PC-9 (cell line): ENCODE measurements around the gene CTNND1. TPM values are rescaled to one million over a fixed set of nuclear protein-coding genes. Genes with fewer than 3 reads are reported as not detected.

Experiments used
- BruUV-seq: library from RNA; stranded (reverse); fragments of 400-500 nt; replicated peaks from 2 replicates; lab custom pipeline; 2021; lab: Mats Ljungman, UMichigan
- CTCF ChIA-PET: fragments of 300-600 bp; sonication (Branson Sonifier 250); formaldehyde crosslinking; loops from one replicate; lab custom pipeline; 2022; ENCODE audit warnings: antibody characterized with exemption; lab: Charles Lee
- POLR2A ChIA-PET: fragments of 300-600 bp; sonication (Branson Sonifier 250); formaldehyde crosslinking; loops from one replicate; lab custom pipeline; 2022; ENCODE audit warnings: antibody characterized with exemption; ENCODE audit not compliant: unreplicated experiment; lab: Charles Lee
- DNase-seq, 2 experiments: peaks; one replicate each; pipeline versions ENCODE4 v3.0.0 to v3.0.0-alpha.2; 2015 to 2022; ENCODE audit warnings: mixed read lengths in 1 of 2
- H2AFZ ChIP-seq: fragments of 200-600 bp; sonication (generic); 2 replicates; pipeline ENCODE4 v1.8.1; 2017; ENCODE audit warnings: antibody characterized with exemption
- H3F3A ChIP-seq: fragments of 200-600 bp; sonication (generic); 2 replicates; pipeline ENCODE4 v1.8.1; 2017; ENCODE audit warnings: antibody characterized with exemption, mild to moderate bottlenecking, low read depth; ENCODE audit not compliant: insufficient read depth
- H3K27ac ChIP-seq: fragments of 200-600 bp; sonication (generic); 2 replicates; pipeline ENCODE4 v1.6.1; 2016; ENCODE audit warnings: mixed run types
- H3K27me3 ChIP-seq: fragments of 200-600 bp; sonication (generic); 2 replicates; pipeline ENCODE4 v1.6.1; 2016; ENCODE audit warnings: low read depth, mixed run types; ENCODE audit not compliant: insufficient read depth
- H3K36me3 ChIP-seq: fragments of 200-600 bp; sonication (generic); 2 replicates; pipeline ENCODE4 v1.6.1; 2016; ENCODE audit warnings: low read depth, mixed run types
- H3K4me1 ChIP-seq: fragments of 200-600 bp; sonication (generic); replicated peaks from 2 replicates; pipeline ENCODE4 v1.6.1; 2016; ENCODE audit warnings: mixed run types; ENCODE audit not compliant: insufficient read depth
- H3K4me2 ChIP-seq: fragments of 200-600 bp; sonication (generic); 2 replicates; pipeline ENCODE4 v1.6.1; 2017; ENCODE audit warnings: mixed run types
- H3K4me3 ChIP-seq: fragments of 200-600 bp; sonication (generic); 2 replicates; pipeline ENCODE4 v1.6.1; 2016; ENCODE audit warnings: mixed run types
- H3K79me2 ChIP-seq: fragments of 200-600 bp; sonication (generic); 2 replicates; pipeline ENCODE4 v1.6.1; 2017; ENCODE audit warnings: low read depth, mixed run types
- H3K9me2 ChIP-seq: fragments of 200-600 bp; sonication (generic); 2 replicates; pipeline ENCODE4 v1.8.1; 2017; ENCODE audit warnings: mild to moderate bottlenecking; ENCODE audit not compliant: insufficient read depth
- H3K9me3 ChIP-seq: fragments of 200-600 bp; sonication (generic); 2 replicates; pipeline ENCODE4 v1.8.1; 2016; ENCODE audit warnings: low read depth; ENCODE audit not compliant: insufficient read depth
- H4K20me1 ChIP-seq: fragments of 200-600 bp; sonication (generic); 2 replicates; pipeline ENCODE4 v1.8.1; 2017; ENCODE audit not compliant: insufficient read depth
- EZH2 ChIP-seq: fragments of 200-600 bp; sonication (generic); IDR thresholded peaks from 2 replicates; pipeline ENCODE4 v1.8.0; 2017; ENCODE audit warnings: antibody characterized with exemption, low read depth
- intact Hi-C: fragments of 100-400 bp; cut with micrococcal nuclease; formaldehyde crosslinking; loops from one replicate; pipeline ENCODE4 v1.10.0; 2022; ENCODE audit not compliant: unreplicated experiment
- total RNA-seq: library from RNA; stranded (reverse); gene quantifications from 2 replicates; pipeline ENCODE4 v1.2.3, GENCODE V29; 2021
- TF ChIP-seq, protein P1 (sequence below): fragments of 200-600 bp; sonication (generic); conservative IDR thresholded peaks from 2 replicates; pipeline ENCODE4 v1.6.1; 2017; ENCODE audit warnings: mixed run types, antibody characterized with exemption, mild to moderate bottlenecking, moderate library complexity

The CTNND1 gene
- total RNA-seq, 1 experiment from 2014 or later, result 340 TPM

DNA sequence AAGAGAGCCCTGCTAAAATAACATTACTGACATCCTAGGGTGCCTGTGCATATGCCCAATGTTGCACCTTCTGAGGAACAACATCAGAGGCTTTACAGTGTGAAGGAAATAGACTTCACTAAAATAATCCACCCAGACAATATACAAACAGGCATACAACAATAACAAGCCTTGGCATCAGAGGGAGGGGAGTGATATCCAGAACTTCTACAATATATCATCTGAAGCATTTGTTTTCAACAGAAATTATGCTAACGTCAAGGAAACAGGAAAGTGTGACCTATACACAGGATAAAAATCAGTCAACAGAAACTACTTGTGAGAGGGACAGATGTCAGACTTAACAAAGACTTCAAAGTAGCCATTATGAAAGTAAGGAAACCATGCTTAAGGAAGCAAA lies 81.3 kb downstream of the CTNND1 start:
- CTCF ChIA-PET, result no interaction called here
- Histone ChIP-seq H2AFZ (no peak overlapping the region), H3K27ac (no peak overlapping the region), H3K79me2 (no peaks in the 10 kb centered on the region), H3K4me1 (no peaks in the 10 kb centered on the region), H3K36me3 (no peaks in the 10 kb centered on the region), H4K20me1 (no peaks in the 10 kb centered on the region), H3K27me3 (0 out of 2 replicates have a peak, but pooled peaks cover 13% of the 10 kb centered on the region), H3K9me3 (no peaks in the 10 kb centered on the region), H3K4me2 (no peak overlapping the region), H3K4me3 (no peak overlapping the region), H3K9me2 (no peaks in the 10 kb centered on the region), H3F3A (no peaks in the 10 kb centered on the region)
- TF ChIP-seq EZH2, result no peak
- TF ChIP-seq, protein P1, sequence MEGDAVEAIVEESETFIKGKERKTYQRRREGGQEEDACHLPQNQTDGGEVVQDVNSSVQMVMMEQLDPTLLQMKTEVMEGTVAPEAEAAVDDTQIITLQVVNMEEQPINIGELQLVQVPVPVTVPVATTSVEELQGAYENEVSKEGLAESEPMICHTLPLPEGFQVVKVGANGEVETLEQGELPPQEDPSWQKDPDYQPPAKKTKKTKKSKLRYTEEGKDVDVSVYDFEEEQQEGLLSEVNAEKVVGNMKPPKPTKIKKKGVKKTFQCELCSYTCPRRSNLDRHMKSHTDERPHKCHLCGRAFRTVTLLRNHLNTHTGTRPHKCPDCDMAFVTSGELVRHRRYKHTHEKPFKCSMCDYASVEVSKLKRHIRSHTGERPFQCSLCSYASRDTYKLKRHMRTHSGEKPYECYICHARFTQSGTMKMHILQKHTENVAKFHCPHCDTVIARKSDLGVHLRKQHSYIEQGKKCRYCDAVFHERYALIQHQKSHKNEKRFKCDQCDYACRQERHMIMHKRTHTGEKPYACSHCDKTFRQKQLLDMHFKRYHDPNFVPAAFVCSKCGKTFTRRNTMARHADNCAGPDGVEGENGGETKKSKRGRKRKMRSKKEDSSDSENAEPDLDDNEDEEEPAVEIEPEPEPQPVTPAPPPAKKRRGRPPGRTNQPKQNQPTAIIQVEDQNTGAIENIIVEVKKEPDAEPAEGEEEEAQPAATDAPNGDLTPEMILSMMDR, result no peak
- POLR2A ChIA-PET, result no interaction called here
- no peak for DNase-seq
- intact Hi-C loops, result no loop called here
- BruUV-seq, result no TSS peak

DNA sequence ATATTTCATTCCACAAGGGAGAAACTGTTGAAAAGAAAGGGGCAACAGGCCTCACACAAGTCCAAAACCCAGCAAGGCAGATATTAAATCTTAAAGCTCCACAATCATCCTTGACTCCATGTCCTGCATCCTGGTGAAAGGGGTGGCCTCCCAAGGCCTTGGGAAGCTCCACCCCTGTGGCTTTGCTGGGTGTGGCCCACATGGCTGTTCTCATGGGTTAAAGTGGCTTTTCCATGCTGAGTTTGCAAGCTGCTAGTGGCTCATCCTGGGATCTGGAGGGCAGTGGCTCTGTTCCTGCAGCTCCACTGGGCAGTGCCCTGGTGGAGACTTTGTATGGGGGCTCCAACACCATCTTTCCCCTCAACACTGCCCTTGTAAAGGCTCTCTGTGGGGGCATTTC lies 106.4 kb downstream of the CTNND1 start:
- ChIA-PET POLR2A (no interaction called here), CTCF (no interaction called here)
- no peaks in the 10 kb centered on the region for H3K9me3 ChIP-seq
- TF ChIP-seq, protein P1, result no peak
- no peak for TF ChIP-seq EZH2
- no peaks in the 10 kb centered on the region for H3K36me3 ChIP-seq
- H3K27me3 ChIP-seq, result peaks cover 20% of the 10 kb centered on the region; the same call in 1 of the 2 replicates
- no peaks in the 10 kb centered on the region for H4K20me1 ChIP-seq
- H2AFZ ChIP-seq, result no peak overlapping the region
- no peaks in the 10 kb centered on the region for H3K9me2 ChIP-seq
- H3K79me2 ChIP-seq, result no peaks in the 10 kb centered on the region
- BruUV-seq, result no TSS peak
- no peak for DNase-seq
- intact Hi-C loops, result no loop called here
- no peak overlapping the region for H3K27ac ChIP-seq
- no peaks in the 10 kb centered on the region for H3F3A ChIP-seq
- H3K4me2 ChIP-seq, result no peak overlapping the region
- H3K4me3 ChIP-seq, result no peak overlapping the region
- no peaks in the 10 kb centered on the region for H3K4me1 ChIP-seq

DNA sequence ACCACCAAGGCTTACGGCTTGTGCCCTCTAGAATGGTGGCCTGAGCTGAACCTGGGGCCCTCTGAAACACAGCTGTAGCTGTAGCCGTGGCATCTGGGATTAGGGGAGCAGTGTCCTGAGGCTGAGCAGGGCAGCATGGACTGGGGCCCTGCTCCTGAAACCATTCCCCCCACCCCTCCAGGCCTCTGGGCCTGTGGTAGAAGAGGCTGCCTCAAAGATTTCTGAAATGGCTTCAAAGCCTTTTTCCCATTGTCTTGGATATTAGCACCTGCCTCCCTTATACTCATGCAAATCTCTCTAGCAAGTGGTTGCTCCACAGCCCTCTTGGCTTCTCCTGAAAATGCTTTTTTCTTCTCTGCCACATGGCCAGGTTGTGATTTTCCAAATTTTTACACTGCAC lies 106.9 kb downstream of the CTNND1 start:
- no peaks in the 10 kb centered on the region for H3K4me1 ChIP-seq
- no TSS peak for BruUV-seq
- H3F3A ChIP-seq, result no peaks in the 10 kb centered on the region
- no peaks in the 10 kb centered on the region for H3K9me2 ChIP-seq
- POLR2A ChIA-PET, result no interaction called here
- intact Hi-C loops, result no loop called here
- no peak overlapping the region for H3K27ac ChIP-seq
- H3K4me2 ChIP-seq, result no peak overlapping the region
- DNase-seq, result no peak
- CTCF ChIA-PET, result no interaction called here
- no peaks in the 10 kb centered on the region for H4K20me1 ChIP-seq
- TF ChIP-seq EZH2, result no peak
- TF ChIP-seq, protein P1, result no peak
- no peaks in the 10 kb centered on the region for H3K36me3 ChIP-seq
- peaks cover 24% of the 10 kb centered on the region; the same call in 1 of the 2 replicates for H3K27me3 ChIP-seq
- no peaks in the 10 kb centered on the region for H3K9me3 ChIP-seq
- H2AFZ ChIP-seq, result no peak overlapping the region
- H3K79me2 ChIP-seq, result no peaks in the 10 kb centered on the region
- H3K4me3 ChIP-seq, result no peak overlapping the region

Other genes starting within 250 kb of the CTNND1 start
- 3.2 and 4.0 TPM in 2 replicates for gene SLC43A1, start 246.1 kb upstream of the CTNND1 start, total RNA-seq
- gene TIMM10, start 231.0 kb upstream of the CTNND1 start, total RNA-seq, result 90.2 and 94.7 TPM in 2 replicates
- not detected in 2 replicates for gene SMTNL1, start 224.2 kb upstream of the CTNND1 start, total RNA-seq
- 121 and 122 TPM in 2 replicates for gene UBE2L6, start 194.1 kb upstream of the CTNND1 start, total RNA-seq
- gene SERPING1, start 164.1 kb upstream of the CTNND1 start, total RNA-seq, result 3.1 TPM in 2 replicates
- 0.48 and 0.98 TPM in 2 replicates for gene YPEL4, start 111.9 kb upstream of the CTNND1 start, total RNA-seq
- 23.4 and 24.2 TPM in 2 replicates for gene CLP1, start 104.0 kb upstream of the CTNND1 start, total RNA-seq
- gene ZDHHC5, start 93.7 kb upstream of the CTNND1 start, total RNA-seq, result 94.2 and 101 TPM in 2 replicates
- gene MED19, start 49.6 kb upstream of the CTNND1 start, total RNA-seq, result 25.3 and 26.9 TPM in 2 replicates
- 124 and 138 TPM in 2 replicates for gene TMX2, start 49.2 kb upstream of the CTNND1 start, total RNA-seq
- gene SELENOH, start 20.3 kb upstream of the CTNND1 start, total RNA-seq, result 211 and 318 TPM in 2 replicates
- gene BTBD18, start 10.0 kb upstream of the CTNND1 start, total RNA-seq, result not detected in 2 replicates